ENCODE results near the gene ST3GAL5.
"Not testable (repeated sequence)": the region's sequence is repeated elsewhere in the genome, so short reads cannot be mapped to it uniquely, and the experiment has no call there.

ST3GAL5 gene

DNA sequence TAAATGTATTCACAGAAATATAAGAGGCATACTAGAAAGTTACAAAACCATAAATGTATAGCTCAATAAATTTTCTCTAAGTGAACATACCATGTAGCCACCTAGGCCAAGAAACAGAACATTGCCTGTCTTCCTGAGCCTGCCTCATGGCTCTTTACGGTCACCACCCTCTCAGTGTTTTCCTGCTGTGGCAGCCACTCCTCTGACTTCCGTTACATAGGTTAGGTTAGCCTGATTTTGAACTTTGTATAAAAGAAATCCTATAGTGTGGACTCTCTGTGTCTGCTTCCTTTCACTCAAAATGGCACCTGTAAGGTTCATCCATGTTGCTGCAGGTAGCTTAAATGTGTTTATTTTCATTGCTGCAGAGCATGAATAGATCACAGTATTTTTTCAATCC is 11.6 kb upstream of the ST3GAL5 start:
- Histone ChIP-seq H3K4me1 (ENCODE audit: control insufficient read depth, insufficient read depth, low read length) (no peaks in the 10 kb centered on the region), H3K9me3 (ENCODE audit: control insufficient read depth, low read length) (no peaks in the 10 kb centered on the region), H3K4me3 (ENCODE audit: low read length) (no peak overlapping the region), H3K9ac (ENCODE audit: low read length) (no peak overlapping the region), H3K27me3 (ENCODE audit: control insufficient read depth, insufficient read depth, low read length) (no peaks in the 10 kb centered on the region), H3K36me3 (ENCODE audit: control insufficient read depth, insufficient read depth, low read length) (no peaks in the 10 kb centered on the region)

DNA sequence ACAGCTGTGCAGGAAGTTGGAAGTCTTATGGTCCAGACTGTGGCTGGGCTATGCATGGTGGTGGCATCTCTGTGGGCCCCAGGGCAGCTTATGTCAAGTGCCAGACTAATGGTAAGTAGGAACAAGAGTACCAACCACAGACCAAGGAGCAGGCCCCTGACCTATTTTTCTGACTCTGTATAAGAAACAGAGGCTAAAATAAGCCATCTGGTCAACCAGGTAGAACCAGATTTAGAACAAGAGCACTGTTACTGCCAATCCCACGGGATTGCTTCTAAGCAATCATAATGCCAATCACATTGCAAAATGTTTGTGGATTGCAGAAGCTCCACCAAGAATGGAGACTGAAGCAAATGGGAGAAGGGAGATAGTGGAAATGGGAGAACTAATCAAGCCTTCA is 11.1 kb upstream of the ST3GAL5 start:
- no peaks in the 10 kb centered on the region for H3K9me3 ChIP-seq (ENCODE audit: control insufficient read depth, low read length)
- H3K4me1 ChIP-seq (ENCODE audit: control insufficient read depth, insufficient read depth, low read length) = no peaks in the 10 kb centered on the region
- H3K9ac ChIP-seq (ENCODE audit: low read length) = no peak overlapping the region
- H3K27me3 ChIP-seq (ENCODE audit: control insufficient read depth, insufficient read depth, low read length) = no peaks in the 10 kb centered on the region
- H3K4me3 ChIP-seq (ENCODE audit: low read length) = no peak overlapping the region
- H3K36me3 ChIP-seq (ENCODE audit: control insufficient read depth, insufficient read depth, low read length) = no peaks in the 10 kb centered on the region

DNA sequence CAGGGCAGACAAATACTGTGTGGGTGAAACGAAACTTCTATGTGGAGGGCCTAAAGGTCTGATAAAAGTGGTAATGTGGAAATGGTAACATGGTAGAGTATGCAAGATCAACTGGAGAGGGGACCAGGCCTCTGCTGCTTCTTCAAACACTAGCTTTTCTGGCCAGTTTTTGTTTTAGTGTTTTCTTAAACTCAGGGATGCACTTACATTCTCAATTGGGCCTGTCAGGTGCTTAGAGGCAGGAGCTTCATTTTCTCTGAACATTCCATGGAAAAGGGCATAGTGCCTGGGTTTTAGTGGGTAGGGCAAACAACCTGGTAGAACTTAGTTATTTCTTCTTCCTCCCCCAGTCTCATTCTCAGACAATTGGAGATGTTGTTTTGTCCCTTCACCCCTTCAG is 10.5 kb upstream of the ST3GAL5 start:
- Histone ChIP-seq H3K9ac (ENCODE audit: low read length) (no peak overlapping the region), H3K9me3 (ENCODE audit: control insufficient read depth, low read length) (no peaks in the 10 kb centered on the region), H3K27me3 (ENCODE audit: control insufficient read depth, insufficient read depth, low read length) (no peaks in the 10 kb centered on the region), H3K4me1 (ENCODE audit: control insufficient read depth, insufficient read depth, low read length) (no peaks in the 10 kb centered on the region), H3K36me3 (ENCODE audit: control insufficient read depth, insufficient read depth, low read length) (no peaks in the 10 kb centered on the region), H3K4me3 (ENCODE audit: low read length) (no peak overlapping the region)

DNA sequence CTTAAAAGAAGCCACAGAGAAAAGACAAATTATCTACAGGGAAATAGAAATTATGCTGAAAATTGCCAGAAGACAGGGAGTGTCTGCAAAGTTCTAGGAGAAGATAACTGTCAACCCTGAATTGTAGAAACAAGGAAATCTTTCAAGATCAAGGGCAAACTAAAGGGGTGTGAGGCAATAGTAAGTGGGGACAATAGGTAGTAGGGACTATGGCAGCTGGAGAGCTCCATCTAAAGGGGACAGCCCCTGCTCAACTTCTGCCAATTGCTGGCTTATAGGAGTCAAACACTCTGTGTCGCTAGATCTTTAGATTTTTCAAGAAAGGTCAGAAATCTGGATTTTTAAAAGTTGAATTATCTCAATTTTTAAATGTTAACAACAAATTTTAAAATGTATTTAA is 10.1 kb upstream of the ST3GAL5 start:
- Histone ChIP-seq H3K9ac (ENCODE audit: low read length) (no peak overlapping the region), H3K9me3 (ENCODE audit: control insufficient read depth, low read length) (no peaks in the 10 kb centered on the region), H3K36me3 (ENCODE audit: control insufficient read depth, insufficient read depth, low read length) (no peaks in the 10 kb centered on the region), H3K4me1 (ENCODE audit: control insufficient read depth, insufficient read depth, low read length) (no peaks in the 10 kb centered on the region), H3K27me3 (ENCODE audit: control insufficient read depth, insufficient read depth, low read length) (no peaks in the 10 kb centered on the region), H3K4me3 (ENCODE audit: low read length) (no peak overlapping the region)

DNA sequence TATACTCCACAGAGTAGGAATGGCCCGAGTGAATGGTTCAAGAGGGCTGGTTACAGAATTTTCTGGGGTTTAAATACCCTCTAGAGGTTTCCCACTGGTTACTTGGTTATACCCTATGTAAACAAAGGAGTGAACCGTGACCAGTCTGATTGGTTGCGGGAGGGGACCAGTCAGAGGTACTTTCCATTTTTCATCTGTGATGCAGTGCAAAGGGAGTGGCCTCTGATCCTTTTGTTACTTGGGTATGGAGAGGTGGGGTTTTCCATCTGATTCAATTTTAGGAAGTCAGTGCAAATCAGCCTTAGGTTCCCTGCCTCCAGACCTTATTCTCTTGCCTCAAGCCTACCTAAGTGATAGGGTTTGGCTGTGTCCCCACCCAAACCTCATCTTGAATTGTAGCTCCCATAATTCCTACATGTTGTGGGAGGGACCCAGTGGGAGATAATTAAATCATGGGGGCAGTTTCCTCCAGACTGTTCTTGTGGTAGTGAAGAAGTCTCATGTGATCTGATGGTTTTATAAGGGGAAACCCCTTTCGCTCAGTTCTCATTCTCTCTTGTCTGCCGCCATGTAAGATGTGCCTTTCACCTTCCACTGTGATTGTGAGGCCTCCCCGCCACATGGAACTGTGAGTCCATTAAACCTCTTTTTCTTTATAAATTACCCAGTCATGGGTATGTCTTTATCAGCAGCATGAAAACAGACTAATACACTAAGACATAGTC is 5.9 kb upstream of the ST3GAL5 start:
- H3K27me3 ChIP-seq (ENCODE audit: control insufficient read depth, insufficient read depth, low read length); H3K9ac ChIP-seq (ENCODE audit: low read length); H3K4me3 ChIP-seq (ENCODE audit: low read length); H3K4me1 ChIP-seq (ENCODE audit: control insufficient read depth, insufficient read depth, low read length); H3K9me3 ChIP-seq (ENCODE audit: control insufficient read depth, low read length); H3K36me3 ChIP-seq (ENCODE audit: control insufficient read depth, insufficient read depth, low read length): not testable (repeated sequence)

DNA sequence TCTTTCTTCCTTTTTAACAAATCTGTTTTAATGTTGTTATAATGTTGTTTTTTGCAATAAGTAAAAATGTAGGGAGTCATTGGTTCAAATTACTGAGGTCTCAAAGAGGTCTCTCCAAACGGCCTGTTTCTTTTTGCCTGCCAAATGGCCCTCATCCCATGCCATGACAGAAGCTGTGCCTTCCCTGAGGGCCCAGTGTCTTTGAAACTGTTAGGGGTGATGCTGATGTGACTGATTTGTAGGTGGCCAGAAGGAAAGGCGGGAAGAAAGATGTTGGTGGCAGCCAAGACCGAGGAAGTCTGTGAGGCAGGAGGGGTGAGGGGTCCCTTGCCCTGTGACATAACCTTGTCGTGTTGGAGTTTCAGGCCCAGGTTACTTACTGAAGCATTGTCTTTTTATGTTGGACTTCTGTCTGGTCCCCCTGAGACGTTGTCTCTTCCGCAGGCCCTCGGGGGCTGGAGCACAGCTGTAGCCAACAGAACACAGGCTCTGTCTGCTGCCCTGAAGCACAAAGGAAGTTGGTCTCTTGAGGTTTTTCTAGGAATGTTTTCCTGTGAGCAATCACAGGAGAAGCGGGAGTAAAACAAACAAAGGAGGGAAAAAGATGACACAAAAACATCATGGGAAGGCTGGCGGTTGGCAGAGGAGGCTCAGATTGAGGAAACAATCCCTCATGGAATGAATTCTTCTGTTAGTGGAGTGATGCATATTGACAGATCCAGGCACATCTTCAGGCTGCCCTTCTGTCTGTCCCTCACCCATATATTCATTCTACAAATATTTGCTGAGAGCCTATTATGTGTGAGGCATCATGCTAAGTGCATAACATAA is 4.9 kb upstream of the ST3GAL5 start:
- no peaks in the 10 kb centered on the region for H3K4me1 ChIP-seq (ENCODE audit: control insufficient read depth, insufficient read depth, low read length)
- no peak overlapping the region for H3K4me3 ChIP-seq (ENCODE audit: low read length)
- no peaks in the 10 kb centered on the region for H3K9me3 ChIP-seq (ENCODE audit: control insufficient read depth, low read length)
- H3K27me3 ChIP-seq (ENCODE audit: control insufficient read depth, insufficient read depth, low read length) = no peaks in the 10 kb centered on the region
- H3K9ac ChIP-seq (ENCODE audit: low read length) = no peak overlapping the region
- H3K36me3 ChIP-seq (ENCODE audit: control insufficient read depth, insufficient read depth, low read length) = no peaks in the 10 kb centered on the region

DNA sequence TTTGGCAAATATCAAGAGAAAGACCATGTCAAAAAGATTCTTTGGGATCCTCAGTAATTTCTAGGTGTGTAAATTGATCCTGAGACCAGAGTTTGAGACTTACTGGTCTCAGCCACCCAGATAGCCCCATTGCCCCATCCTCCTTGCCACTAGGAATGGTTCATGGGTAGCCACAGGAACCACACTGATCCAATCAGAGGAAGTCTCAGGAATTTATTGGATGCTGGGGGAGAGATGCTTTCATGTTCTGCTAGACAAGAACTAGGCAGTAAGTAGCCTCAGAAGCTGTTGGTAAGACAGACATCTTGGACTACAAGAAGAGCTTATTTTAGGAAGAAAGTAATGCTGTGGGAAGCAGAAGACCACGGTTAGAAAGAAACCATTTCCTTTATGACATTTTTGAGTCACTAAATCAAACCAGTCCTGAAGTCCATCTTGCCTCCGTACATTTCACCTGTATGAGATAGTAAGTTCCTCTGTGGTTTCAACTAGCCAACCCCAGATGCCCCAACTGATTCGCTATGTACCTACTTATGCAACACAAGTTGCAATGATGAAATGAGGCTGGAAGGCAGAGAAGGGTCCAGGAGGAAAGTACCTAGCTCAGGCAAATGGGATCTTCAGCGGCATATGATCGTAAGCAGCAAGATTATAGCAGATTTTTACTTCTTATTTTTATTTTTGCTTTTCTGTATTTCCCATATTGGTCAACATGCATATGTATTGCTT is 3.6 kb upstream of the ST3GAL5 start:
- no peaks in the 10 kb centered on the region for H3K27me3 ChIP-seq (ENCODE audit: control insufficient read depth, insufficient read depth, low read length)
- H3K4me3 ChIP-seq (ENCODE audit: low read length) = no peak overlapping the region
- no peaks in the 10 kb centered on the region for H3K9me3 ChIP-seq (ENCODE audit: control insufficient read depth, low read length)
- no peaks in the 10 kb centered on the region for H3K4me1 ChIP-seq (ENCODE audit: control insufficient read depth, insufficient read depth, low read length)
- H3K9ac ChIP-seq (ENCODE audit: low read length) = no peak overlapping the region
- no peaks in the 10 kb centered on the region for H3K36me3 ChIP-seq (ENCODE audit: control insufficient read depth, insufficient read depth, low read length)

DNA sequence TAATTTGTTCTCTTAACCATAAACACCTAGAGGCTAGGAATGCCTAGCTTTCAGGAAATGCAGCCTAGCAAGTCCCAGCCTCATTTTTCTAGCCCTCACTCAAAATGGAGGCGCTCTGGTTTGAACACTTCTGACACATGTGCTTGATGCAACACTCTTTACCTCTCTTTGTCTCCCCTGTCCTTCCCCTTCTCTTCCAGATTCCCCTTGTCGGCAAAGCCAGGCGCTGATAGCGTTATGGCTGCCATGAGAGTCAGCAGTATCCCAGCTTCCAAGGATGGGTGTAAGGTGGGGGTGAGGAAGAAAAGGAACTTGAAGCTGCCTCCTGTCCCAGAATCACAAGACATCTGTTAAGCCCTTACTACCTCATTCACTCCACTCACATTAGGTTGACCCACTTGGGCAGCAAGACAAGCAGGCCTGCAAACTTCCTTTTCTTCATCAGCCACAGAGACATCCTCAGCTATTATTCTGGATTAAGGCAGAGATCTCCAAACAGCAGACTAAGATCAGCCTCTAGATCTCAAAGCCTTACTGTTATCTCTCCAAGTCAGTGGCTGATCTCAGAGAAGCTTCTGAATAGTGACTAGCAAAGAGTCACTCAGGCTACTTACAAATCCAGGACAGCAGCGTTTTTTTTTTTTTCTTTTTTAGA is 1.9 kb upstream of the ST3GAL5 start:
- no peak overlapping the region for H3K4me3 ChIP-seq (ENCODE audit: low read length)

DNA sequence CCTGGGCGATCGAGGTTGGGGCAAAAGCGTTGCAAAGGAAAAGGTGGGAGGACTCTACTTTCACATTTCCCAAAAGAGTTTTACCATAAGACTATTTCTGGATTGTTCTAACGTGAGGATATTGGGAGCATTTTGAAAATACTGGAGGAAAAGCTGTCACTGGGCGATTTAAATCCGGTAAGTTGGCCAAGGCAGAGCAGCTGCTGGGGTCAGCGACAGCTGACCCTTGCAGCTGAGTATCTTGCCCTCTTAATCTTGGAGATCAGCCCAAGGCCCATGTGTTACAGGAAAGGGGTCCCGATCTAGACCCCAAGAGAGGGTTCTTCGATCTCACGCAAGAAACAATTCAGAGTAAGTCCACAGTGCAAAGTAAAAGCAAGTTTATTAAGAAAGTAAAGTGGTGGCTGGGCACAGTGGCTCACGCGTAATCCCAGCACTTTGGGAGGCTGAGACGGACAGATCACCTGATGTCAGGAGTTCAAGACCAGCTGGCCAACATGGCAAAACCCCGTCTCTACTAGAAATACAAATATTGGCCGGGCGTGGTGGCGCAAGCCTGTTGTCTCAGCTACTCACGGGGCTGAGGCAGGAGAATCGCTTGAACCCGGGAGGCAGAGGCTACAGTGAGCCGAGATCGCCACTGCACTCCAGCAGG is 964 bp upstream of the ST3GAL5 start:
- H3K36me3 ChIP-seq (ENCODE audit: control insufficient read depth, insufficient read depth, low read length) = no peaks in the 10 kb centered on the region
- peak overlapping the region; percentile 75 for H3K4me3 ChIP-seq (ENCODE audit: low read length)
- H3K9ac ChIP-seq (ENCODE audit: low read length) = peak overlapping the region; percentile 75
- no peaks in the 10 kb centered on the region for H3K9me3 ChIP-seq (ENCODE audit: control insufficient read depth, low read length)
- no peaks in the 10 kb centered on the region for H3K27me3 ChIP-seq (ENCODE audit: control insufficient read depth, insufficient read depth, low read length)
- H3K4me1 ChIP-seq (ENCODE audit: control insufficient read depth, insufficient read depth, low read length) = peaks cover 13% of the 10 kb centered on the region

More for the DNA sequence above, 1.9 kb upstream of the ST3GAL5 start:
- Histone ChIP-seq H3K27me3 (ENCODE audit: control insufficient read depth, insufficient read depth, low read length) (no peaks in the 10 kb centered on the region), H3K9me3 (ENCODE audit: control insufficient read depth, low read length) (no peaks in the 10 kb centered on the region), H3K36me3 (ENCODE audit: control insufficient read depth, insufficient read depth, low read length) (no peaks in the 10 kb centered on the region), H3K4me1 (ENCODE audit: control insufficient read depth, insufficient read depth, low read length) (peaks cover 13% of the 10 kb centered on the region), H3K9ac (ENCODE audit: low read length) (no peak overlapping the region)

DNA sequence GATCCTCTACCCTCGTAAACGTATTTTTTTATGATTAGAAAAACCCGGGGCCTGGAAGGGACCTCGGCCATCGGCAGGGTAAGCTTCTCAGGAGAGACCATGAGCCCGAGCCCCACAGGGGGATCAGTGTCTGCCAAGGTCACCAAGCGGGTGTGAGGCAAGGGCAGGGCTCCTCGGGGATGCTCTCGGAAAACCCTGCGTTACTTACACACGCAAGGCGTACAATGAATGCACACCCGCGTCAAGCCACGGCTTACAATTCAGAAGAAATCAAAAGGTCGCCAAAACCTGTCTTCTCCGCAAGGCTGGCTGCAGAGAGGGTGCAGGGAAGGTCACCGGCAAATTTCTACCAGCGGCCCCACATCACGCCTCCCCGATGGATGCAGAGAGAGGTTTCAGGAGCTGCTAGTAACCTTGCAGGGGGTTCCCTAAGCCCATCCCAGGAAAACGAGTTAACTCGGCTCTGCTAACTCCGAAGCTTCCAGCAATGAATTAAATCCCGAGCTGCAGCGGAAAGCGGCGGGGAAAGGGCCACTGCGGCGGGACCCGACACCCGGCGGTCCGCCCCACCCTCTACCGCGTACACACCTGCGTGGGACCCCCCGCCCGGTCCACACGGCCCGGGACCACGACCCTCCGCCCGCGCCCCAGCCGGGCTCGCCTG is 638 bp downstream of the ST3GAL5 start:
- H3K36me3 ChIP-seq (ENCODE audit: control insufficient read depth, insufficient read depth, low read length) = no peaks in the 10 kb centered on the region
- H3K9ac ChIP-seq (ENCODE audit: low read length) = peak overlapping the region; percentile 75
- no peaks in the 10 kb centered on the region for H3K9me3 ChIP-seq (ENCODE audit: control insufficient read depth, low read length)
- peaks cover 13% of the 10 kb centered on the region for H3K4me1 ChIP-seq (ENCODE audit: control insufficient read depth, insufficient read depth, low read length)
- H3K27me3 ChIP-seq (ENCODE audit: control insufficient read depth, insufficient read depth, low read length) = no peaks in the 10 kb centered on the region
- H3K4me3 ChIP-seq (ENCODE audit: low read length) = peak overlapping the region; percentile 86

DNA sequence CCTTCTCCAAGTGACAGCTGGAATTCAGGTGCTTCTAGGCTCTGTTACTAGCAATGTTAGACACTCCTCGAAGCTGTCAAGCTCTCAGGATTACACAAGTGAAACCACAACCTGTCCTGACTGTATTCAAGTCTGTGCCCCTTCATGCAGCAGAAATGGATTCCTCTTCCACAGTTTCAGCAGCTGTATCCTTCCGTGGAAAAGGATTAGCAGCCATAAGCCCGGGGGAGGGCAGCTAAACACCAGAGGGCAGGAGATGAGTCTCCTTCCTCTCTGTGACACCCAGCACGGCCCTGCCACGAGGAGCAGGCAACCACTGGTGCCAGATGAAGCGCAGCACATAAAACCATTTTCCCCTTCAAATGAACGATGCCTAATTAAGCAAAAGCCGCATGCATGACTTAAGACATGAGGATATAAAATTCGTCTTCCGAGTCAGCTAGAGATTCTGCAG is 1.2 kb downstream of the ST3GAL5 start:
- Histone ChIP-seq H3K36me3 (ENCODE audit: control insufficient read depth, insufficient read depth, low read length) (no peaks in the 10 kb centered on the region), H3K27me3 (ENCODE audit: control insufficient read depth, insufficient read depth, low read length) (no peaks in the 10 kb centered on the region), H3K9me3 (ENCODE audit: control insufficient read depth, low read length) (no peaks in the 10 kb centered on the region), H3K9ac (ENCODE audit: low read length) (peak overlapping the region; percentile 75), H3K4me3 (ENCODE audit: low read length) (peak overlapping the region; percentile 86), H3K4me1 (ENCODE audit: control insufficient read depth, insufficient read depth, low read length) (peaks cover 13% of the 10 kb centered on the region)

All from mucosa of stomach (tissue), 1 donor.